Hematopoietic multipotent progenitor cell treated with erythropoietin and hydrocortisone succinate and interleukin-3 and kit ligand, for 17 days (in vitro differentiated cells): Measurements from ENCODE around the gene ADARB2.
"Not testable (repeated sequence)": the region's sequence is repeated elsewhere in the genome, so short reads cannot be mapped to it uniquely, and the experiment has no call there.

Source experiments
- DNase-seq: peaks from one replicate; pipeline ENCODE4 v3.0.0-alpha.2; 2015; ENCODE audit warnings: low spot score

Gene ADARB2

DNA sequence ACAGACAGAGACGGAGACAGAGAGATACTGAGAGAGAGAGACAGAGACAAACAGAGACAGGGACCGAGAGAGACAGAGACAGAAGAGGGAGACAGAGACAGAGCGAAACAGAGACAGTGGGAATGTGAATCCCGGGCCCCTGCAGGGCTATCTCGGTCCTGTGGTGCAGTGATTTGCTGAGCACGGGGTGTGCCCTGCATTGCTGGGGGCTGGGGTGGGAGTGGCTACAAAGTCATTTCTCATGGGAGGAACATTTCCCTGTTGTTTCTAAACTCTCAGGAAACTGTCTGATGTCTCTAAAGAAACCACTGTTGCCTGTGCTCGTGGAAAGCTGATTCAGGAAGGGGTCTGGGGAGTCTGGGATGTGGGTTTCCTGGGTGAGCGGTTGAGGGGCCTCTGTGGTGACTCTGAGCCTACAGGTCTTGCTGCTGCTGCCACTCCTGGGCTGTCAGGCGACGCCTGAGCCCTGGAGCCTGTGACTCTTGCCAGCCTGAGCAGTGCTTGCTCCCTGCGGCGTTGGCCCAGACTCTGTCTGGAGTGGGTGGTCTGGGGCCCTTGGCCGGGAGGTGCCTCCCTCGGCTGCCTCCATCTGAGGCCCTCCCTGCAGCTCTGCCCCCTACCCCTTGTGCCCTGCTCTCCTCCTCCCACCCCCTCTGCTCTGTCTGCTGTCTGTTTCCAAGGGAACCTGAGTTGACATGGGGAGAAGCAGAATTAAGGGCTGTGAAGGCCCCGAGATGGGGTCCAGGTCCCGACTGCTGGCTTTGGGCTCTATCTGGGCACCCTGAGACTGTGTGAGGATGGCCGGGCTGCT, 389.2 kb downstream of the ADARB2 start:
- no peak for DNase-seq

DNA sequence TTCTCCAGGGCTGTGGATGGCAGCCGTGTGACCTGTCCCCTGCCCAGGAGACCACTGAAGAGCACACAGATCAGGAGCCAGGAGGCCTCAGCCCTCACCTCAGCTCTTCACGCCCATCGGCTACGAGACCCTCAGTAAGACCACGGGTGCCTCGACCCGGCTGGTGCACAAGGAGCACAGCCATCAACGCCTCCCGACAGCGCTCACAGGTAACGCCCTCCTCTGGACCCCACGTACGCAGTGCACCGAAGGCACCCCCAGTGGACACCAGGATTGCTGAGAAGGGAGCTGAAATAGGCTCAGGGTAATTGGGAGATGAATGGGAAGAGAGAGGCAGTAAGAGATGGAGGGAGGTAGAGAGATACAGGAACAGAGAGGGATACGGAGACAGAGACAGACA, 389.8 kb downstream of the ADARB2 start:
- DNase-seq = no peak

DNA sequence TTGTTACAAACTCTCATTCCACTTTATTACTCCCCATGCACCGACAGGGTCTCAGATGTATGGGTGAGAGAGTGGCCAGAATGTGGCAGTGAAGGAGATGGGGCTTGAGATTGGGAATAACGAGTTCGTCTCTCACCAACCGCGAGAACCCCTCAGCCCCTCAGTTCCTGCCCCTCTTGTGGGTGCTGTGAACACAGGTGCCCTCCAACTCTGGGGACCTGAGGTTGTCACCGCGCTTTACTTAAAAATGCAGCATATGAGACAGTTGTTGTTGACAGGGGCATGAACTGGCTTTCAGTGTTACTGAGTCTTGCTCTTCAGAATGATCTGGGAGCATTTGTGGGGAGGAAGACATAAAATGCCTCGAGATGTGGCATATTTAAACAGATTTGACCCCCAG, 391.1 kb downstream of the ADARB2 start:
- DNase-seq = no peak

DNA sequence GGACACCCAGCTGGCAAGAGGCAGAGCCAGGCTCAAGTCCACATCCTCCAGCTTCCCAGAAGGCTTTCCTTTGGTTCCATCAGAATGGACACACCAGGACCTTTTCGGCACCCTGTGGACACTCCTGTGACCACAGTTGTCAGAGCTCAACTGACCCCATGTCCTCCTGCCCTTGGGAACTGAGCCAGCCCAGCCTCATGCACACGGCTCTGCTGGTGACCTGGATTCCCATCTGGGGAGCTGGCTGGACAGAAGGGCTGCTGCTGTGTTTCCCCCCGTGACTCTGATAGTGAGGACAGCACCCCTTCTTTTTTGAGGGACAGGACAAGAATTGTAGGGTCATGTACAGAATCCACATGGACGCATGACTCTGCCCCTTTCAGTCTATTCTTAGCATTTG, 392.0 kb downstream of the ADARB2 start:
- no peak for DNase-seq

DNA sequence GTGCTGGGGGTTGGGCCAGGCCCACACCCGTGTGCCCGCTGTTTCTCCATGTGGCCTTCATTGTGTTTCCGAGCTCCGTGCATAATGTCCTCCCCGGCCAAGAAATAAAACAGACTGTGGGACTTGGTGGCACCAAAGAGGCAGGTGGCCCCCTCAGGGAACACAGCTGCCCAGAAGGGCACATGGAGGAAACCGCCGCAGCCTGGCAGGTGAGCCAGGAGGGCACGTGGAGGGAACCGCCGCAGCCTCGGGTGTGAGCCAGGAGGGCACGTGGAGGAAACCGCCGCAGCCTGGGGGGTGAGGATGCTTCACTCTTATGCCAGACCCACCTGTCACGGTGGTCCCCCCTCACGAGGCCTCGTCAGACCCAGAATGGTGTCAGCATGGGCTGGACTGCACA, 392.5 kb downstream of the ADARB2 start:
- no peak for DNase-seq

DNA sequence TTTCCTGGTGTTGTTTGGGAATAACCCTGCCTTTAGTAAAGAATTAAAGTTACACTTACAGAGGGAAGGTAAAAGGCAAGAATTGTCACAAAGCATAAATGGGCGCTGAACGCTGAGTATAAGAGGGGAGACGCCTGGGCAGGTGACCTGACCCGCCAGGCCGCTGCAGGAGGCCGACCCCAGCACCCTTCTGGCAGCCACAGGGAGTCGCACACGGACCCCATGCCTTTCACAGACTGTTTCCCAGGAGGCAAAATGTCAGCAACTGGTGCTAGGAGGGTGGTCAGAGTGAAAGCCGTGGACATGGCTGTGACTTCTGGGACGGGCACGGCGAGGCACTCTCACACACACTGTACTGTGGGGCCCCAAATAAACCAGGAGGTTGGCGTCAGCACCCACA, 392.9 kb downstream of the ADARB2 start:
- no peak for DNase-seq

DNA sequence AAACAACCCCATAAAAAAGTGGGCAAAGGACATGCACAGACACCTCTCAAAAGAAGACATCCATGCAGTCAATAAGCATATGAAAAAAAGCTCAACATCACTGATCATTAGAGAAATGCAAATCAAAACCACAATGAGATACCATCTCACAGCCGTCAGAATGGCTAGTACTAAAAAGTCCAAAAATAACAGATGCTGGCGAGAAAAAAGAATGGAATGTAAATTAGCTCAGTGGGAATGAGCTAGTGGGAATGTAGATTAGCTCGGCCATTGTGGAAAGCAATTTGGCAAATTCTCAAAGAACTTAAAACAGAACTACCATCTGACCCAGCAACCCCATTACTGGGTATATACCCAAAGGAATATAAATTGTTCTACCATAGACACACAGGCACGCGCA, 394.1 kb downstream of the ADARB2 start:
- DNase-seq = no peak

DNA sequence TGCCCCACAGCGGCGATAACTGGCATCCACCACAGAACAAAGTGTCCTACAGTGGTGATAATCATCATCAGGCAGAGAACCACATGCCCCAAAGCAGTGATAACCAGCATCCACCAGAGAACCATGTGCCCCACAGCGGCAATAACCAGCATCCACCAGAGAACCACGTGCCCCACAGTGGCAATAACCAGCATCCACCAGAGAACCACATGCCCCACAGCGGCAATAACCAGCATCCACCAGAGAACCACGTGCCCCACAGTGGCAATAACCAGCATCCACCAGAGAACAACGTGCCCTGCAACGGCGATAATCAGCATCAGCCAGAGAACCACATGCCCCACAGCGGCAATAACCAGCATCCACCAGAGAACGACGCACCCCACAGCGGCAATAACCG, 396.3 kb downstream of the ADARB2 start:
- not testable (repeated sequence) for DNase-seq

DNA sequence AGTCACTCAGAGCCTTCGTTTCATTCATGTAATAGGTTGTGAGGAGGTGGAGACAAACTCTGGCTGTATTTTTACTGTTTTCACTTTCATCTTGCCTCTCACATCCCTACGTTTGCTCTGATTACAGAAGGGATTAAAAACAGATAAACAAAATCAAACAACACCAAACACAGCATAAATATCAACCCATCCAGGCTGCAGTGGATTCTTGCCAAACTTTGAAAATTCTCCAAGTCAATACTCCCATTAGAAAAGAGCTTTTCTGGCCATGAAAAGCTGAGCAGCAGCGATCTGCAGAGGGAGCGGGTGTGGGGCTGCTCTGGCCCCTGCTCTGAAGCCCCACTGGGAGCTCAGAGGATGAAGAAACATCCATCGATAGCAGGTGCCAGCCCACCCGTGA, 397.9 kb downstream of the ADARB2 start:
- no peak for DNase-seq

DNA sequence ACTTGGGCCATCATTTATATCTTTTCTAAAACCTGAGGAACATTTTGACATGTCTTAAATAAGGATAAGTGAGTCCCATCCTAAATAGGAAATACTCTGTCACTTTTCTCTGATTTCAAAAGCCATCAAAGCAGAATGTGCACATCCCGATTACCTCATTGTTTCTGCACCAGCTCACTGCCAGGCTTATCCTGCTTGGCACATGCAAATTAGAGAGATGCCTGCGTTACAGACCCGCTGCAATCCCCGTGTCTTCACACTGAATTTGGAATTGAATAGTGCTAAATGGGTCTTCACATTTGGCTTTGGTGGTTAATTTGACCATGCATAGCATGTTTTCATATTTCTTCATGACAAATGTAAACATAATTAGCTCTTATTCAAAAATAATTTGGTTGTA, 401.7 kb downstream of the ADARB2 start:
- DNase-seq = no peak

DNA sequence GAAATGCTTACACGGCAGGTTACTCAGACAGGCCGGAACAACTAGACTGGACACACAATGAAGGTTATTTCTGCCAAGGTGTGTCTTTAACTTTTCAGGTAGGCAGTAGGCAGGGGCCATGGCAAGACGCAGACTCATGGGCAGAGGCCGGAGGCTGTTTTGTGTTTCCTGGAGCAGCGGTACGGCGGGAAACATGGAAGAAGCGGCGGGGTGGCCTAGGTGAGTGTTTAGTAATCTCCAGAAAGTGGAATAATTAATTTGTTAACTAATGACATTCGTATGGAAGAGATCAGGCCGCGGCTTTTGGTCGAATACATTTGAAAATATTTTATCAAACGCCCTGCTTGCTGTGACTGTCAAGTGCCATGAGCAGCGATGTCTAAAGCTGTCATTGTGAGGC, 403.3 kb downstream of the ADARB2 start:
- DNase-seq = no peak

DNA sequence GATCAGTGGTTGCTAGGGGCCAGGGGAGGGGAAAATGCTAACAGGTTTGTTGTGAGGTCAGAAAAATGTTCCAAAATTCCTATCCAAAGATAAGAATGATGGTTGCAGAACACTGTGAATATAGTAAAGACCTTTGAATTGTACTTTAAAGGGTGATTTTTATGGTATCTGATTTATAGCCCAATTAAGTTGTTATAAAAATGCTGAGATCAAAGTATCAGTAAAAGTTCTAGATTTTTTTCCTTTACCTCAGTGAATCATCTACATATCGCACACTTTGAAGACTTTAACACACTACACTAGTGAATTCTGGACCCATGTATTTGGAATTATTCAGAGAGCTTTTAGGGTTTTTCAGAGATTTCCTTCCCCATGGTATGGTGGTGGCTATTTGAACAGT, 405.8 kb downstream of the ADARB2 start:
- DNase-seq = no peak

DNA sequence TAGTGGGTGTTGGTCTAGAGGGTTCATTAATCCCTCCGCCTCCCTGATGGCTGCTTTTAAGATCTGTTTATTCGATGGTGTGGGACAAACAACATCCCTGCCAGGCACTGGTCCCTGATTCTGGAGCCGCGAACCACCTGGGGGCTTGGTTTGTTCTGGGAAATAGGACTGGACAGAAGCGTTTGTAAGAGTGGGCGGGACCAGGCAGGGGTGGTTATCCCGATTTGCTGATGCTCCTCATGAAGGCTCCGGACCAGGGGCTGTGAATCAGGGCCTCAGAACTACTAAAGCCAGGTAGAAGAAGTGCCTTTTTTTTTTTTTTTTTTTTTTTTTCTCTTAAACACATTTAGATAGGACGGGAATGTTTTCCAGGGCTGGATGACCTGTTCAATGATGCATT, 407.7 kb downstream of the ADARB2 start:
- no peak for DNase-seq

DNA sequence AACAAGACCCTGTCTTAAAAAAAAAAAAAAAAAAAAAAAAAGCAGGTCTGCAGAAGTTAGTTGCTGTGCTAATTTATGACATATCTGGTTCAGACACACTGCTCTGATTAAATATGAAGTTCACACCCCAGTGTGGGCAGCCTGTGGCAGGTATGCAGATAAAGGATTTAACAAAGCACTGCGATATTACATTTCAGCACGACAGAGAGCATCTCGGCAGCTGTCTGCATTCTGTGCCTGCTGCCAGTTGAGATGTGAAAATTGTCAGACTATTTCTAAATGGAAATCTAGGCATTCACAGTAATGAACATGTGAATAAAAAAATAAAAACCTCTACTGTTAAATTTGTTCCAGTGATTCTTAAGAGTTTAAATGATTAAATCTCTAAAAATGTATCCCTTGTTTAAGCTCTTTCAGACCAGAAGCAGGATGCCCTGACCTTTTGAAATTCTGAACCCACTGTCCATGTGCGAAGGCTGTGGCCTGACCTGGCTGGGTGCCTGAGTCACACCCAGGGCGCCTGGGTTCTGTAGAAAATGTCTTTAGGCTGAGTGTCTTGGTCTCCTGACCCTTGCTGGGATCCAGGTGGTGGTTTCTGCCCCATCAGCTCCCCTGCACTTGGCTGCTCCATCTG, 408.2 kb downstream of the ADARB2 start:
- no peak for DNase-seq

DNA sequence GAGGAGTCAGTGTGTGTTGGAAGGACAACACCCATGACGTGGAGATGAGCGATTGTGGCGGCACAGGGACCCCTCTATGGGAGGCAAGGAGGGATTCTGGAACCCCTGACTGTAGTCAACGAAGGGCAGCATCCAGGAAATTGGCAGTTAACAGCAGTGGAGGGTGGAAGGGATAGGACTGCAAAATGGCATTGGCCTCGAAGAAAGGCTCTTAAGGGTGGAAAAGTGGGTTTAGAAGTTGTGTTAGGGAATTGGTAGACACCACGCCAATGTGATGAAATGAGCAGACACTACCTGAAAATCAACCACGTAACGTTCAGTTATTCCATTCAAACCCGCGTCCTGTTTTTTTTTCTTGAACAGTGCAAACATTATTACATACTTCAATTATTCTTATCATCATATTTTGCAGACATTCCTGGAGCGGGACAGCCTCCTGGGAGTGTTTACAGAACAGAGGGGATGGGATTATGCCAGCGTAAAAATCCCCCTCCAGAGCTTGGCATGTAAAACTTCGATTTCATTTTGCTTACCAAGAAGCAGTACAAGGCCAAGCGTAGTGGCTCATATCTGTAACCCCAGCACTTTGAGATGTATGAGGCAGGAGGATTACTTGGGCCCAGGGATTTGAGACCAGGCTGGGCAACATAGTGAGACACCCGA, 409.0 kb downstream of the ADARB2 start:
- no peak for DNase-seq

DNA sequence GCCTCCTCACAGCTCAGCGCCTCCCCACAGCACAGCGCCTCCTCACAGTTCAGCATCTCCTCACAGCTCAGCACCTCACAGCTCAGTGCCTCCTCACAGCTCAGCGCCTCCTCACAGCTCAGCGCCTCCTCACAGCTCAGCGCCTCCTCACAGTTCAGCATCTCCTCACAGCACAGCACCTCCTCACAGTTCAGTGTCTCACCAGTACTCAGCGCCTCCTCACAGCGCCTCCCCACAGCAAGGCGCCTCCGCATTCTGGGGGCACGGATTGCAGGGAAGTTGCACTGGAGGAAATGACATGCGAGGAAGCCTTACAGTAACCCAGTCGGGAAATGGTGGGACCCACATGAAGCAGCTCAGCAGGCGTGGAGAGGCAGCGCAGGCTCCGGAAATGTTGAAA, 409.6 kb downstream of the ADARB2 start:
- DNase-seq = no peak

DNA sequence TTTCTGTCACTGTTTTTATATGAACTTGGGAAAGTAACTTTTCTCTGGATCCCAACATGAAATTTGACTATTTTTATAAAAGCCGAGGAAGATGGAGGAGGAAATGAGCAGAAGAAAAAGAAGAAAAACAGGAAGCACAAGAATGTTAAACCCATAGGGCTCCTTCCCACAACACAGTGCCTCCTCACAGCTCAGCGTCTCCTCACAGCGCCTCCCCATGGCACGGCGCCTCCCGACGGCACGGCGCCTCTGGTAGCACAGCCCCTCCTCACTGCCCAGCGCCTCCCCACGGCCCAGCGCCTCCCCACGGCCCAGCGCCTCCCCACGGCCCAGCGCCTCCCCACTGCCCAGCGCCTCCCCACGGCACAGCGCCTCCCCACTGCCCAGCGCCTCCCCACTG, 410.8 kb downstream of the ADARB2 start:
- DNase-seq = not testable (repeated sequence)

DNA sequence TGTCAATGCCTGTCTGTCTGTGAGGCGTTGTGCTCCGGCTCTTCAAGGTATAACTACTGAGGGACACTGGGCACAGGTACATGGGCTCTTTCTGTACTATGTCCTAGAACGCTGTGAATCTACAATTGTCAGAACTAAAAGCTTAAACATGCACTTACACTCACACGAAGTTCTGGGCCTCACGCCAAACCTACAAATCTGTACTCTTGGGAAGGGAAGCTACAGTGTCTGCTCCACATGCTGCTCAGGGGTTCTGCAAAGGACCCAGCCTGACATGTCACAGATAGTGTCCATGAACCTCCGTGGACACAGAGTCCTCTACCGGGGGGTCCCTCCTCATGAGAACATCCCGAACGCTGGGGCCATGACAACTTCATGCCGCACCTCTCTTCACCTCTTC, 412.4 kb downstream of the ADARB2 start:
- DNase-seq = no peak

DNA sequence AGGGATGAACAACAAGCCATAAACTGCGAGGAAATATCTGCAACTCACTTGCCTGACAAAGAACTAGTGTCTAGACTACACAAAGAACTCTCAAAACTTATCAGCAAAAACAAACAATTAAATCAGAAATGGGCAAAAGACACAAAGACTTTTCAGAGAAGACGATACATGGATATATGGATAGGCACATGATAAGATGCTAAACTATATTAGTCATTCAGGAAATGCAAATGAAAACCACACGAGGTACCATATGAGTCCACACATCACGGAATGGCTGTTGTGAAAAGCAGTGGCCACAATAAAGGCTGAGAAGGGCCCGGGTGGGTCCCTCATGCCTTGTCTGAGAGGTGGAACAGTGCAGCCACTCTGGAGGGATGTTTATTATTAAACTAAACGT, 413.4 kb downstream of the ADARB2 start:
- no peak for DNase-seq

DNA sequence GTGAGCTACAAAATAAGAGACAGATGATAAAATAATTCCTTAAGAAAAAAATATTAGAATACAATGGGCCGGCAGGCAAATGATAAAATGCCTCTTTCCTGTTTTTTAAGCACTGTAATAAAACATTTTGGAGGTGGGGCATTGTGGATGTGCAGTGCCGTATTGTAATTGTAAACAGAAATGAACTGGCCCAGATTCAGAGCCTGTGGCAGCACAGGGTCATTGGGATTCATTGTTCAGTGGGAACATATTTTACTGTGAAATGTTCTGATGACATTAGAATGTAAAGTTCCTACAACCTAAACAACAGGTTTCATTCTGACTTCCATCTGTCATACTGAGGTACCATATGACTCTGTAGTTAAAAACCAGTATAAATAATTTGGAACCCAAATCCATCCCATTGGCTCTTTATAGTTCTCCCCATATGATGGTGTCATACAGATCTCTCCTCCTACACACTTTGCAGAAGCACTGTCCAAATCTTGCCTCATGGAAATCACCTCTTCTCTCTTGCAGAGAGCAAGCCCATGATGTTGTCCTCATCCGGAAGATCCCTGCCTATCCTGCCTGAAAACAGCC, 416.5 kb downstream of the ADARB2 start:
- DNase-seq = no peak

DNA sequence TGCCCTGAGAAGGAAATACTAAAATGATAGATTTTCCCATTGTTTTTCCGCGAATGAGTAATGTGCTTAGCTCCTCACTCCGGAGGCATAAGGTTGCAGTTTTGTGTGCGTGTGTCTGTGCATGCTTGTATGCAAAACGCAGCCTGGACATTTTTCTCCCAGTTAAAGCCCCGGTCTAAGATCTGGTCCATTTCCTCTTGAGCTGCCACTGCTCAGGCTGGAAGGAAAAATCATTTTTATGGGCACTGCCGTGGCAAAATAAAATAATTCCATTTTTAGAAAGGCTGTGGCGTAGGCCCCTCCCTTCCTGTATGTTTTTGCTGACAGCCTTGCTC, 420.5 kb downstream of the ADARB2 start:
- DNase-seq = no peak

DNA sequence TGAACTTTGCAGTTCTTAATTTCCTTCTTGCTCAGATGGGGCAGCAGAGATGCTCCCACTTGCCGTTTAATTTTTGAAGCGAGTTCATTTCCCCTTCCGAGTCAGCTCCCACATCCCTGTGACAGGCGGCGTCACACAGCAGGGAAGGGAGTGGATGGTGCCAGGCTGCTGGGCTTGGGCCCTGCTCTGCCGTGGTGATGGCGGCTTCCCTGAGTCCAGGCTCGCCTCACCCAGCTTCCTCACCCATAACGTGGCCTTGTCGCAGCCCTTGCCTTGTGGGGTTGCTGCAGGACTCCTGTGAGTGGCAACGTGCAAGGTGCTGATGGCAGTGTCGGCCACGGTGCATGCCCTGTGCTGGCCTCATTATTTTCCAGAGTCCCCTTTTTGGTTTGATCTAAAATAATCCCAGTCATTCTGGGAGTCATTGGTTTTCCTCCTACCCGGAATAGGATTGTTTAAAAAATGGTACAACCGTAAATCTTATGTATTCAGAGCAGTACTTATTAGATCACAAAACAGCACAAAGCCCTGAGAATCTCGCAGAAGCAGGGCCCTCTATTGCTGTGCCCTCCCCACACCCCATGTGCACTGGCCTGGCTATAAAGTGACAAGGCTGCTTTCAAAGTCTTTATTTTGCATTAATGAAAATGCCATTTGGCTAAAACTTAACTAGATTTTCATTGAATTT, 421.1 kb downstream of the ADARB2 start:
- DNase-seq = no peak

DNA sequence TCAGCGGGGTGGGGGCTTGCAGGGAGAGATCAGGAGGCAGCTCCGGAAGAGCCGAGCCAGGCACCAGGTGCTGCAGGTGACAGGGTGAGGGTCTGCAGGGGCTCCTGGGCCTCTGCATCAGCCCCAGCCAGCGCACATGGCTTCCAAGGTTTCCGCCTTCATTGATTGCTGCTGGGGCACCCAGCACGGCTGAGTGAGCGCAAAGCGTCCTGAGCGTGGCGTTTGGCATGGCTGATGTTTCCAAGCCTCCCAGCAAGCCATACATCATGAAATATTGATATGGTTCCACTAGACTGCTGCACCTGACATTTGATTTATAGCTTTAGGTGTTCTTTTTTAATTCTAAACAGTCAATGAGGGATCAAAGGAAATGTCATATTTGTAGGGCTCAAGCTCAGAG, 422.1 kb downstream of the ADARB2 start:
- DNase-seq = no peak
